GM18498 (cell line): ENCODE data around the gene MYH3.

Source experiments
- ATAC-seq: cut with Tn5 transposase; IDR thresholded peaks from one replicate; pipeline ENCODE4 v1.9.1; 2021; ENCODE audit warnings: mild to moderate bottlenecking, moderate library complexity; ENCODE audit not compliant: unreplicated experiment

Gene MYH3

GRCh38 chr17:10616502-10617119 lies 40.5 kb downstream of the MYH3 start:
- ATAC-seq, result peak; percentile 65

- ATAC-seq, result peak; percentile 41
Observed at GRCh38 chr17:10614536-10615155, 42.5 kb downstream of the MYH3 start.

GRCh38 chr17:10613775-10614513 lies 43.2 kb downstream of the MYH3 start:
- ATAC-seq, result no peak

GRCh38 chr17:10612957-10613744 lies 44.0 kb downstream of the MYH3 start:
- no peak for ATAC-seq

GRCh38 chr17:10610884-10611283 lies 46.2 kb downstream of the MYH3 start:
- ATAC-seq, result no peak

- ATAC-seq, result no peak
Observed at GRCh38 chr17:10608244-10608643, 48.9 kb downstream of the MYH3 start.

- no peak for ATAC-seq
Observed at GRCh38 chr17:10606110-10606509, 51.0 kb downstream of the MYH3 start.

- no peak for ATAC-seq
Observed at GRCh38 chr17:10605221-10605783, 51.8 kb downstream of the MYH3 start.

- ATAC-seq, result no peak
Observed at GRCh38 chr17:10604521-10604920, 52.6 kb downstream of the MYH3 start.

- ATAC-seq, result no peak
Observed at GRCh38 chr17:10603931-10604330, 53.2 kb downstream of the MYH3 start.

- ATAC-seq, result no peak
Observed at GRCh38 chr17:10600571-10600970, 56.5 kb downstream of the MYH3 start.

GRCh38 chr17:10598621-10599020 lies 58.5 kb downstream of the MYH3 start:
- ATAC-seq, result no peak

- ATAC-seq, result no peak
Observed at GRCh38 chr17:10589553-10590145, 67.5 kb downstream of the MYH3 start.

GRCh38 chr17:10585529-10585928 lies 71.6 kb downstream of the MYH3 start:
- ATAC-seq, result no peak

- ATAC-seq, result no peak
Observed at GRCh38 chr17:10583834-10584233, 73.3 kb downstream of the MYH3 start.

- ATAC-seq, result peak; percentile 50
Observed at GRCh38 chr17:10579270-10579669, 77.8 kb downstream of the MYH3 start.
